Liver (tissue), 9 donors: Measurements from ENCODE around the gene NWD2. TPM values are rescaled to one million over a fixed set of nuclear protein-coding genes. Genes with fewer than 3 reads are reported as not detected.

Experiments
- DNase-seq: peaks from one replicate; pipeline ENCODE4 v3.0.0-alpha.2; 2017; ENCODE audit warnings: low spot score
- H3K27ac ChIP-seq, 2 donors: one replicate each; pipeline ENCODE4 v1.7.0; 2013; ENCODE audit warnings: inconsistent platforms in 2 of 2, low read length in 2 of 2, control low read depth in 1 of 2, low read depth in 1 of 2, mild to moderate bottlenecking in 1 of 2
- H3K27me3 ChIP-seq, 4 donors: one replicate each; pipeline versions ENCODE4 v1.6.1 to v1.7.0; 2013; ENCODE audit warnings: low read length in 3 of 4, inconsistent platforms in 1 of 4, mild to moderate bottlenecking in 1 of 4, moderate library complexity in 1 of 4; ENCODE audit not compliant: control insufficient read depth in 4 of 4, insufficient read depth in 4 of 4
- H3K36me3 ChIP-seq, 4 donors: one replicate each; pipeline versions ENCODE4 v1.6.1 to v1.7.0; 2013; ENCODE audit warnings: low read length in 3 of 4, mild to moderate bottlenecking in 3 of 4, low read depth in 1 of 4, moderate library complexity in 1 of 4; ENCODE audit not compliant: control insufficient read depth in 4 of 4, insufficient read depth in 3 of 4
- H3K4me1 ChIP-seq, 4 donors: one replicate each; pipeline versions ENCODE4 v1.6.1 to v1.7.0; 2013; ENCODE audit warnings: low read length in 3 of 4, mild to moderate bottlenecking in 3 of 4, moderate library complexity in 1 of 4; ENCODE audit not compliant: control insufficient read depth in 4 of 4, insufficient read depth in 4 of 4
- H3K4me3 ChIP-seq, 3 donors: one replicate each; pipeline versions ENCODE4 v1.6.1 to v1.7.0; 2013; ENCODE audit warnings: low read length in 3 of 3, control low read depth in 1 of 3, low read depth in 1 of 3, mild to moderate bottlenecking in 1 of 3
- H3K9ac ChIP-seq, 2 donors: one replicate each; pipeline ENCODE4 v1.7.0; 2013; ENCODE audit warnings: low read length in 2 of 2, mild to moderate bottlenecking in 2 of 2, moderate library complexity in 2 of 2, control low read depth in 1 of 2, low read depth in 1 of 2
- H3K9me3 ChIP-seq, 4 donors: one replicate each; pipeline versions ENCODE4 v1.6.1 to v1.7.0; 2013; ENCODE audit warnings: low read length in 3 of 4; ENCODE audit not compliant: control insufficient read depth in 4 of 4
- ATF3 ChIP-seq: IDR thresholded peaks from 2 replicates; pipeline ENCODE4 v1.6.1; 2016; ENCODE audit warnings: antibody characterized with exemption
- CTCF ChIP-seq: fragments of 150-350 bp; IDR thresholded peaks from 2 replicates; pipeline ENCODE4 v1.5.1; 2017; ENCODE audit warnings: improper control_type of control experiment, low read depth, low read length; ENCODE audit not compliant: missing input control
- EGR1 ChIP-seq, 2 donors: IDR thresholded peaks; 2 replicates each; pipeline ENCODE4 v1.6.1; 2016 to 2018; ENCODE audit warnings: antibody characterized with exemption in 2 of 2, low read depth in 2 of 2
- FOXA1 ChIP-seq: IDR thresholded peaks from 2 replicates; pipeline ENCODE4 v1.6.1; 2016; ENCODE audit warnings: antibody characterized with exemption
- FOXA2 ChIP-seq: IDR thresholded peaks from 2 replicates; pipeline ENCODE4 v1.6.1; 2016; ENCODE audit warnings: antibody characterized with exemption
- GABPA ChIP-seq, 2 donors: IDR thresholded peaks in 1 of 2; conservative IDR thresholded peaks in 1 of 2; 2 replicates each; pipeline ENCODE4 v1.6.1; 2016; ENCODE audit warnings: antibody characterized with exemption in 2 of 2, mild to moderate bottlenecking in 1 of 2, moderate library complexity in 1 of 2
- HNF4A ChIP-seq, 2 donors: conservative IDR thresholded peaks; 2 replicates each; pipeline ENCODE4 v1.6.1; 2016; ENCODE audit warnings: antibody characterized with exemption in 2 of 2, mild to moderate bottlenecking in 2 of 2
- HNF4G ChIP-seq: IDR thresholded peaks from 2 replicates; pipeline ENCODE4 v1.6.1; 2016; ENCODE audit warnings: antibody characterized with exemption
- JUND ChIP-seq, 2 donors: IDR thresholded peaks; 2 replicates each; pipeline ENCODE4 v1.6.1; 2016; ENCODE audit warnings: antibody characterized with exemption in 2 of 2
- MAX ChIP-seq: IDR thresholded peaks from 2 replicates; pipeline ENCODE4 v1.6.1; 2016; ENCODE audit warnings: antibody characterized with exemption
- NR2F2 ChIP-seq: IDR thresholded peaks from 2 replicates; pipeline ENCODE4 v1.6.1; 2016; ENCODE audit warnings: antibody characterized with exemption
- RAD21 ChIP-seq, 2 donors: IDR thresholded peaks; 2 replicates each; pipeline ENCODE4 v1.6.1; 2016; ENCODE audit warnings: antibody characterized with exemption in 2 of 2, mild to moderate bottlenecking in 2 of 2
- REST ChIP-seq: IDR thresholded peaks from 2 replicates; pipeline ENCODE4 v1.6.1; 2016; ENCODE audit warnings: antibody characterized with exemption, mild to moderate bottlenecking
- RXRA ChIP-seq, 2 donors: IDR thresholded peaks; 2 replicates each; pipeline ENCODE4 v1.6.1; 2017 to 2018; ENCODE audit warnings: antibody characterized with exemption in 2 of 2, mild to moderate bottlenecking in 1 of 2
- SP1 ChIP-seq: IDR thresholded peaks from 2 replicates; pipeline ENCODE4 v1.6.1; 2018; ENCODE audit warnings: antibody characterized with exemption, mild to moderate bottlenecking
- TAF1 ChIP-seq: conservative IDR thresholded peaks from 2 replicates; pipeline ENCODE4 v1.6.1; 2016; ENCODE audit warnings: antibody characterized with exemption, mild to moderate bottlenecking
- YY1 ChIP-seq: IDR thresholded peaks from 2 replicates; pipeline ENCODE4 v1.6.1; 2016; ENCODE audit warnings: antibody characterized with exemption, mild to moderate bottlenecking
- ZBTB33 ChIP-seq: IDR thresholded peaks from 2 replicates; pipeline ENCODE4 v1.6.1; 2016; ENCODE audit warnings: antibody characterized with exemption
- WGBS: extraction: QIAGEN DNeasy Blood & Tissue Kit; methylation state at CpG from one replicate; pipeline ENCODE4 v1.1.7; 2013; 5-methylcytosine and 5-hydroxymethylcytosine counted together
- polyA plus RNA-seq, 2 donors: library from polyadenylated mRNA; stranded (reverse) in 1 of 2; unstranded in 1 of 2; fragments of 200-250 nt in 1 of 2; fragments of >200 nt in 1 of 2; fragmentation: Nextera tagmentation in 1 of 2; extraction: Ambion mirVana in 1 of 2; gene quantifications; one replicate each; pipeline versions ENCODE4 v1.2.1 to v1.2.3, GENCODE V29; 2013 to 2015
- total RNA-seq, 2 donors: library from RNA; depleted of rRNA; stranded (reverse); fragments of >200 nt; gene quantifications; one replicate each; pipeline ENCODE4 v1.2.3, GENCODE V29; 2014
- donor health status: healthy.
- donor health status: healthy.
- donor health status: healthy.
- donor health status: healthy.
- donor health status: healthy.

NWD2 gene
- total and polyA plus RNA-seq, 4 donors, result 0.08 to 0.37 TPM; not detected in 2

GRCh38 chr4:37425857-37426256 is 181.3 kb downstream of the NWD2 start:
- no peak overlapping the region for H3K27ac ChIP-seq
- no peaks in the 10 kb centered on the region for H3K9me3 ChIP-seq
- peaks cover 10 to 84% (median 80%) of the 10 kb centered on the region in 4 donors for H3K4me1 ChIP-seq
- TF ChIP-seq HNF4G (peak; percentile 93), MAX (peak; percentile 43), TAF1 (no peak), EGR1 (IDR thresholded peaks at IDR 0.05; ENCODE audit: low read depth in 2 of 2) (peak in 1 of 2 donors; percentile 45), RXRA (IDR thresholded peaks at IDR 0.05) (peak; percentile 90), HNF4A (conservative IDR thresholded peaks at IDR 0.05) (peak; percentile 97 to 99), NR2F2 (peak; percentile 32), FOXA1 (peak; percentile 33), ZBTB33 (peak; percentile 24), REST (no peak), GABPA (IDR thresholded peaks at IDR 0.05 in 1 of 2, conservative IDR thresholded peaks at IDR 0.05 in 1 of 2) (no peak), YY1 (peak; percentile 71), JUND (IDR thresholded peaks at IDR 0.05) (peak in 1 of 2 donors; percentile 68), CTCF (no peak), ATF3 (no peak), FOXA2 (peak; percentile 43), RAD21 (IDR thresholded peaks at IDR 0.05) (no peak), SP1 (peak; percentile 75)
- no peak overlapping the region for H3K9ac ChIP-seq
- no peak for DNase-seq
- 32% methylated on average over 2 of the region's 2 CpGs for WGBS
- no peaks in the 10 kb centered on the region for H3K27me3 ChIP-seq
- H3K36me3 ChIP-seq, result no peaks in the 10 kb centered on the region
- H3K4me3 ChIP-seq, result no peak overlapping the region
